Measurements from ENCODE around the gene ZNRD2.

ZNRD2 gene

DNA sequence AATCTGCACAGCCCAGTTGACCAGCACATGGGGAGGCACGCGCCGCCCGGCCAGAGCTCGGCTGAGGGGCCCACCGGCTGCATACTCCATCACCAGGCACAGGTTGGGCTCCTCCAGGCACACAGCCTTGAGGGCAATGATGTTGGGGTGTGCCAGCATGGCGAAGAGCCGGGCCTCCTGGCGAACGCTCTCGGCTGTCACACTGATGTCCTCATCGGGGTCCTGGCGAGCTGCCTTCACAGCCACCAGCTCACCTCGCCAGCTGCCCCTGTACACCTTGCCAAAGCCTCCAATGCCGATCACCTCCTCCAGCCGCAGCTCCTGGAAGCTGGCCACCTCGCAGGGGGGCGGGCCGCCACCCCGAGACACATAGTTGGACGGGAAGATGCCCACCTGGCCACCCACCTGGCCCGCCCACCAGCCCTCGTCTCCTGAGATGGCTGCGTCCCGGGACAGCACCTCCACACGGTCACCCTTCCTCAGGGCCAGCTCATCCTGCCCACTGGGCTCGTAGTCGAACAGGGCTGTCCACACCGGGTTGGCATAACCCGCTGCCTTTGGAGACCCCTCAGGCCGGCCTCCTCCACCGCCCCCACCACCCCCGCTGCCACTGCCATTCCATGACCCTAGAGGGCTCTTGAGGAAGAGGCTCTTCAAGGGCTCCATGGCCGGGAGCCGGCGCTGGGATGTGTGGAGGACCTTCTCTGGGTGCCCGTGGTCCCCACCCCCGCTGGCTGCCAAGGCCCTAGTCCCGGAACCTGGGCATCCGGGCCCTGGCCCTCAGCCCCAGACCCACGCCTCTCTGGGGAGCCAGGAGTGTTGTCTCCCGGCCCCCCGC, 43.0 kb downstream of the ZNRD2 start:
- TF ChIP-seq POLR2A (IDR thresholded peaks at IDR 0.05; ENCODE audit: extremely low read depth, insufficient read length), result no peak
- no peak for TF ChIP-seq MYC (IDR thresholded peaks at IDR 0.05; ENCODE audit: low read depth, low read length)
- TF ChIP-seq CTCF (IDR thresholded peaks at IDR 0.05; ENCODE audit: low read depth, low read length), result no peak
- no peak for DNase-seq (ENCODE audit: low read depth)
- H3K4me3 ChIP-seq (ENCODE audit: low read depth, low read length), result peak overlapping the region; percentile 87

GRCh38 chr11:65615229-65615949, 45.1 kb downstream of the ZNRD2 start, which contains the start of gene PCNX3:
TSS of gene PCNX3 (plus strand) at chr11:65615776. CDS start at chr11:65616312, 536 bp downstream.
- TF ChIP-seq CTCF (IDR thresholded peaks at IDR 0.05; ENCODE audit: low read depth, low read length), result no peak
- TF ChIP-seq, protein P1, sequence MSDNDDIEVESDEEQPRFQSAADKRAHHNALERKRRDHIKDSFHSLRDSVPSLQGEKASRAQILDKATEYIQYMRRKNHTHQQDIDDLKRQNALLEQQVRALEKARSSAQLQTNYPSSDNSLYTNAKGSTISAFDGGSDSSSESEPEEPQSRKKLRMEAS (IDR thresholded peaks at IDR 0.05; ENCODE audit: low read depth, low read length), result peak; percentile 83
- TF ChIP-seq POLR2A (IDR thresholded peaks at IDR 0.05; ENCODE audit: extremely low read depth, insufficient read length), result peak; percentile 29
- peak; percentile 82 for TF ChIP-seq MYC (IDR thresholded peaks at IDR 0.05; ENCODE audit: low read depth, low read length)
- peak within 1 kb of the TSS; percentile 89 for H3K4me3 ChIP-seq (ENCODE audit: low read depth, low read length)
- peak; percentile 100 for DNase-seq (ENCODE audit: low read depth)

DNA sequence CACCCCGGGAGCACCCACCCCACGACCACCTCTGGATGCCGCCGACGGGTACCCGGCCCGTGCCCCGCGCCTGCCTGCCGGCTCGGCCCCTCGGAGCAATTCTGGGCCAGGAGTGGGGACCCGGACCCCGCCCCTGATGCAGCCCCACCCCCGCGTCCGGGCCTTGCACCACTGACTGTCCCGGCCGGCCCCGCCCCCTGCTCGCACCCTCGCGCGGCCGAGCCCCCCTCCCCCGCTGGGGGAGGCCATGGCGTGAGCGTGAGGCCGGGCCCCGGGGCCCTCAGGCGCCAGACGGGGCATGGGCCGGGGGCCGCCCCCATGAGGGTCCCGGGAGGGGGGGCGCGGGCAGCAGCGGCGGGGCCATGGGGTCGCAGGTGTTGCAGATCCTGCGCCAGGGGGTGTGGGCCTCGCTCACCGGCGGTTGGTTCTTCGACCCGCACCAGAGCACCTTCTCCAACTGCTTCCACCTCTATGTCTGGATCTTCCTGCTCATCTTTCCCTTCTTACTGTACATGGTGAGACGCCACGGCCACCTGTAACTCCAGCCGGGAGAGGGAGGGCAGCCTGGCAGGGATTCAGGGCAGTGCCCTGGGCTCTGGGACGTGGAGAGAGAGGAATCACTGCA, 45.8 kb downstream of the ZNRD2 start:
- no peak for TF ChIP-seq CTCF (IDR thresholded peaks at IDR 0.05; ENCODE audit: low read depth, low read length)
- TF ChIP-seq MYC (IDR thresholded peaks at IDR 0.05; ENCODE audit: low read depth, low read length), result no peak
- TF ChIP-seq, protein P1 (IDR thresholded peaks at IDR 0.05; ENCODE audit: low read depth, low read length), result no peak
- TF ChIP-seq POLR2A (IDR thresholded peaks at IDR 0.05; ENCODE audit: extremely low read depth, insufficient read length), result no peak
- DNase-seq (ENCODE audit: low read depth), result peak; percentile 78
- peak overlapping the region; percentile 89 for H3K4me3 ChIP-seq (ENCODE audit: low read depth, low read length)

DNA sequence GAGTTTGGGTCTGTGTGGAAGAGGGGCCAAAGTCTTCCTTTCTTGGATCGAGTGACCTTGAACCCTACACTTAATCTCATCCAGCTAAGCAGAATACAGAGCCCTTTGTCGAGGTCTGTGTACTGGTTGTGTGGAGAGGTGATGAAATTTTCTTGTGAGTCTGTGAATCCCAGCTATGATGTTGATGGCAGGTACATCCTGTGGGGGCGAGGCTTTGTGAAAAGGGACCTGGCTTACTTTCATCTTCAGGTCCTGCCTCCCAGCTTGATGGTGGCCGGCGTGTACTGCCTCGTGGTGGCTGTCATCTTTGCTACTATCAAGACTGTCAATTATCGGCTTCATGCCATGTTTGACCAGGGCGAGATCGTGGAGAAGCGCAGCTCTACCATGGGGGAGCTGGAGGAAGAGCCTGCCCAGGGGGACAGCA, 46.3 kb downstream of the ZNRD2 start:
- peak overlapping the region; percentile 89 for H3K4me3 ChIP-seq (ENCODE audit: low read depth, low read length)
- TF ChIP-seq CTCF (IDR thresholded peaks at IDR 0.05; ENCODE audit: low read depth, low read length) (no peak), MYC (IDR thresholded peaks at IDR 0.05; ENCODE audit: low read depth, low read length) (no peak)
- TF ChIP-seq, protein P1 (IDR thresholded peaks at IDR 0.05; ENCODE audit: low read depth, low read length), result no peak
- no peak for DNase-seq (ENCODE audit: low read depth)

- peak overlapping the region; percentile 89 for H3K4me3 ChIP-seq (ENCODE audit: low read depth, low read length)
- DNase-seq (ENCODE audit: low read depth), result no peak
- TF ChIP-seq POLR2A (IDR thresholded peaks at IDR 0.05; ENCODE audit: extremely low read depth, insufficient read length), result no peak
- TF ChIP-seq, protein P1 (IDR thresholded peaks at IDR 0.05; ENCODE audit: low read depth, low read length), result no peak
- TF ChIP-seq MYC (IDR thresholded peaks at IDR 0.05; ENCODE audit: low read depth, low read length), result no peak
- TF ChIP-seq CTCF (IDR thresholded peaks at IDR 0.05; ENCODE audit: low read depth, low read length), result no peak
These were observed 47.0 kb downstream of the ZNRD2 start for GRCh38 chr11:65617136-65617850.

Data from NB4 (cell line).